HG03103 (cell line): ENCODE measurements around the gene INKA1.
A peak's percentile ranks its signal among the peaks of the same experiment; 100 is the strongest.

Experiments used
- ATAC-seq: cut with Tn5 transposase; IDR thresholded peaks from one replicate; pipeline ENCODE4 v1.9.1; 2021; ENCODE audit warnings: low read depth; ENCODE audit not compliant: unreplicated experiment

INKA1 gene

GRCh38 chr3:49786357-49787181 is 16.5 kb upstream of the INKA1 start, which contains the start of gene IP6K1:
TSS of gene IP6K1 (minus strand) at chr3:49786542. CDS start at chr3:49748040, 38,502 bp downstream.
- peak; percentile 92 for ATAC-seq

- no peak for ATAC-seq
Observed at GRCh38 chr3:49787182-49787464, 15.9 kb upstream of the INKA1 start.

DNA sequence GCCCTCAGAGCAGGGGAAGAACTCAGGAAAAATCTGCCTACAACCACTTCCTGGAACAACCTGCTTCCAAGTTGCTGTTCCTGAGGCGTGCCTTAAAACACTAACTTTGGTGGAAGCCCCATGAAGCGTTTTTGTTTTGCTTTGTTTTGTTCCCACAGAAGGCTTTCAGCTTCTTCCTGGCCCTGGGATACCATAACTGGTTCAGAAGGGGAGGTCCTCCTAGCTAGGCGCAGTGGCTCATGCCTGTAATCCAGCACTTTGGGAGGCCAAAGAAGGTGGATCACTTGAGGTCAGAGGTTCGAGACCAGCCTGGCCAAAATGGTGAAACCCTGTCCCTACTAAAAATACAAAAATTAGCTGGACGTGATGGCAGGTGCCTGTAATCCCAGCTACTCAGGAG is 15.5 kb upstream of the INKA1 start:
- no peak for ATAC-seq

DNA sequence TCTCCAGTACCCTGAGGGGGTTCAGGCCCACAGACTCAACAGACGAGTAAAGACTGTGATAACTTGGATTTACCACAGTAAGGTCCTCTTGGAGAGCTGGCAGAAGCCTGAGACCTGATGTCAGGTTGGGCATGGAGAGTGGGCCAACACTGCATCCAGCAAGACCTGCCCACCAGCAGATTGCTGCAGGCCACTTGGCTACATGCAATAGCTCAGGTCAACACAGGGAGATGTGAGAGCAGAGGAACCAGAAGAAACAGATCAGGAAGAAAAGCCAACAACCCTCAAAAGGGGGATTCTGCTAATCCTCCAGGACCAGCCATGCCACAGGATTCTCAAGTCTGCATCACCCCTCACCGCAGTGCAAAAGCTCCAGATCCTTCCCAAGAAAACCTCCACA is 15.0 kb upstream of the INKA1 start:
- no peak for ATAC-seq

DNA sequence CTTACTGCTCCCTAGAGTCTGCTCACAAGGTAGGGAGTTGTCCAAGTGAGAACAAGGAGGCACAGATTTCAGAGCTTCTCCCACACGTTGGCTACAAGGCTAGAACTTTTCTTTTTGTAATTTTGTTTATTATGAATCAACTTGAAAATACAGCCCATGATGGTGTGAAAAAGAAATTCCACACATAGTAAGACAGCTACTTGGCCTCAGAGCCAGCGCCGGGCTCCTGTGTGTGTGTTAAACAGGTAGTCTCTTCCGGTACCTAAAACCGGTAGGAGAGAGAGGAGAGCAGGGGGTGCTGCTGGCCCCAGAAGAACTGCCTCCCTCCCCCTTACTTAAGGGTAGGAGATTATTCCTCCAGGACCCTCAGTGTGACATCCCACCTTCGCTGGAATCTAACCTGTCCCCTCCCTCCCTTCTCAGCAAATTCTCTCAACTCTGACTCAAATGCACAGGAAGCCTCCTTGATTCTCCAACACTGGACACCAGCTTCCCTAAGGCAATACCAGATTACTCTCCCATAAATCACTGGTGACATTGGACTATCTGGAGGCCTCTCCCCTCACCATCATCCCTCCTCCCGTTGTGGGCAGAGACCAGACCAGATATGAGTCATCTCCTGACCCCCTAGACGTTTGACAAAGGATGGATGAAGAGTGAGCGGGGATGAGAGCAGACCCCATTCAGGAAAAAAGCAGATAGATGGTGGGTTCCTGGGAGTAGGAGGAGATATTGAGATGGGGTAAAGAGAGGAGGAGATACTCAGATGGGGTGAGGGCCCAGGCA is 12.2 kb upstream of the INKA1 start:
- no peak for ATAC-seq

DNA sequence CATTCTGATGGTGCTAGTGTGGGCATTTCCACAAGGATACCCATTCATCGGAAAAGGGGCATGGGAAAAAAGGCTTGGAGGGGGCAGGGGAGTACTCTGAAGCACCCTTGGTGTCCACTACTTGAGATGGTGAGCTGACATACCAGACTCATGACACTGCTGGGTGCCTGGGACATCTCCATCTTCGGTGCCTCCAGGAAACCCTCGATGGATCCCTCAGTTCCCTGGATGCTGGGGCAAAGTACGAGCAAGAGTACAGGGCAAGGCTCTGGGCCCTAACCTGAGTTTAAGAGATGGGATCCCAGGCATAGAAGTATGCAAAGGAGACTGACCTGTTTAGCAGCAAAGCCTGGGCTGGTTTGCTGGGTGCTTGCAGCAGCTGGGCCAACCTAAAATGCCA is 11.5 kb upstream of the INKA1 start:
- no peak for ATAC-seq

DNA sequence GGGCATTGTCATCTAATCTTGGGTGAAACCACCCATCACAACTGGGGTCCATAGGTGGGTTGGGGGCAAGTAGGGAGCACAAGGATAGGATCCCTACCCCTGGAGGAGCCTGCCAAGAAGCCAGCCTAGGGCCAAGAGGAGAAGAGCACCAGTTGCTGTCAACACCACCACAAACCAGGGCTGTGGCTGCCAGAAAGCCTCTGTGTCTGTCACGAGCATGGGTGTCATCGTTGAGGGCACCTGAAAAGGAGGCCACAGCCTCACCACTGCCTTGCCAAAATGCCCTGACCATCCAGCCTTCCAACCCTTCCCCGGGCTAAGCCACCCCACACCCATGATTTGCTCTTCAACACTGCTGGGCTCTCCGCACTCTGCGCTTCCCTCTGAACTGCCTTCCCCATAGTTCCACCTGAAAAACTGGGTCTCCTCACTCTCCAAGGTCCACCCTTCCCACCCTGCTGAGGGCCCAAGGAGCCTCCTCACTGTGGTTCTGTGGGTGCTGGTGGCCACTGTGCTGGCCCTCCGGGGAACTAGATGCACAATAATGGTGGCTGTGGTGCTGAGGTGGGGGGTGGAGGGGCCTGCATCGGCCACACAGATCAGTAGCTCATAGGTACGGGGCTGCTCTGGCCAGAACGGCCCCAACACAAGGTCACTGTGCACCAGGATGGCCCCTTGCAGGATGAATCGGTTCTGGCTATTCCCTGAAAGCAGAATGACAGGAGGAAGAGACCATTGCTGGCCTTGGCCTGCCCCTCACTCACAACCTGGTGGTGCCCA is 10.5 kb upstream of the INKA1 start:
- no peak for ATAC-seq

DNA sequence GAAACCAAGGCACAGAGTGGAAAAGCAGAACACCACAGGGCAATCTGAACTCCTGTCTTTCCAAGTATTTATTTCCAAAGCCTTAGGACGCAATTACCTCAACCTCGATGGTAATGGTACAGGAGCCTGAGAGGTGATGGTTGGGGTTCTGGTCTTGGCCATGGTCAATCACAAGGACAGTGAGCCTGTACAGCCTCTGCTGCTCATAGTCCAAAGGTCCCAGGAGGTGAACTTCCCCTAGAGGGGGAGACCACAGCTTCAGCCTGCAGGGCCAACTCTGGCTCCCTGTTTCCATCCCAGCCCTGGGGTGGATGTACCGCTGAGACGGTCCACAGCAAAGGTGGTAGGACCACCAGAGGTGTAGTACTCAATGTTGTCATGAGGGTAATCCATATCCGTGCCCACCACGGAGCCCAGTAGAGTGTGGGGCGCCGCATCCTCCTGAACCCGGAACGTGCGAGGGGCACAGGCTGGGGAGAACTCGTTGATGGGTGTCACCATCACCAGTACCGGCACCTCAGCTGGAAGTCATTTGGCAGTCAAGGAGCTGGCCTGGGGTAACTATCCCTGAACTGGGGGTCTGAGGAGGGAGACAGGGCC is 9.5 kb upstream of the INKA1 start:
- no peak for ATAC-seq

GRCh38 chr3:49794431-49794830 is 8.6 kb upstream of the INKA1 start:
- no peak for ATAC-seq

DNA sequence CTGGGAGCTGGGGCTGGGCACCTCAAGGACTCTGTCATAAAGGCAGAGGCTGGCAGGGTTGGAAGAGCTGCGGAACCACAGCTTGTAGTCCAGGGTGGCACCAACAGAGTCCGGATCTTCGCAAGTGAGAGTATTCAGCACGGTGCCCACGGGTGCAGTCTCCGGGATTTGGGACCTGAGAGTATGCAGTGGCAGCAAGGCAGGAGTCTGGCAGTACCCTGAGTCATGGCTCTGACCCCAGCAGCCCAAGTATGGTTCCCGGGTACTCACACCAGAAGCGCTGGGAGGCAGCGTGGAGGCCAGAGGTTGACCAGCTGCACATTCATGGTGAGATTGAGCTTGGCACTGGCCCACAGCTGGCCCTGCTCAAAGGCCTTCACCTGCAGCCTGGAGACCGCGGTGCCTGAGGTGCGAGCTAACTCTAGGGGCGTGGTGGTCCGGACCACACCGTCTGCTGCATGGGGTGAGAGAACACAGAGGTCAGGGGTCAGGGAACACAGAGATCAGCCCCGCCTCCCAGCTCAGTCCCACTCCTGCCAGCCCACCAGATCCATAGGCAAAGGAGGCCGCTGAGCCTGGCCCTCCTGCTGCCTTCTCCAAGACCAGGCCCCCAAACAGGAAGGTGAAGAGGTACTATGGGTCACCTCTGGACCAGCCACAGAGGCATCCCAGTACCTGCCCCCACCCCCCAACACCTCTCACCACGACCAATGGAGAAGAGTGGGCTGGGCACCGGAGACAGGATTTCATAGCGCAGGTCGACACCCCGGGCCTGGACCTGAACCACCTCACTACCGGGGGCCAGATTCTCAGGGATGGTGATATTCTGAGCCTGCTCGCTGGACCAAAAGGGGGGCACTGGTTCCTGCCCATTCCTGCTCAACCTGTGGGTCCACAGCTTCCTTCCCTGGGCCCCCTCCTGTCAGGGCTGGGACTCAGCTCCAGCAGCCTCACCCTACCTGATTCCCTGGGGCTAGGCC is 7.8 kb upstream of the INKA1 start:
- no peak for ATAC-seq

DNA sequence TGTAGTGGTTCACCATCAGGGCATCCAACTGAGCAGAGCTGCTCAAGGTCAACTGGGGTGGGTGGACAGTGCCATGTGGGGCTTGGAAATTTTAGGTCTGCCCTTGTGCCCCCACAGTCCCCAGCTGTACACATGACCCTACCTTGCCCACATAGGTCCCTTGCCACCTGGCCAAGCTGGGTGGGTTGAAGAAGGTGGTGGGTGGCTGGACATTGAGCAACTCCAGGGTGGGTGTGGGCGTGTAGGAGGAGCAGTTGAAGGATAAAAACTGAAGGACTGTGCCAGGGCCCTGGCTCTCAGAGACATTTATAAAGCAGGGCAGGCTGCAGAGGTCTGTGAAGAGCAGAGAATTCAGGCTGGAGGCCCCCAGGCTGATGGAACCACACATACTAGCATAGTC is 4.0 kb upstream of the INKA1 start:
- ATAC-seq, result no peak

DNA sequence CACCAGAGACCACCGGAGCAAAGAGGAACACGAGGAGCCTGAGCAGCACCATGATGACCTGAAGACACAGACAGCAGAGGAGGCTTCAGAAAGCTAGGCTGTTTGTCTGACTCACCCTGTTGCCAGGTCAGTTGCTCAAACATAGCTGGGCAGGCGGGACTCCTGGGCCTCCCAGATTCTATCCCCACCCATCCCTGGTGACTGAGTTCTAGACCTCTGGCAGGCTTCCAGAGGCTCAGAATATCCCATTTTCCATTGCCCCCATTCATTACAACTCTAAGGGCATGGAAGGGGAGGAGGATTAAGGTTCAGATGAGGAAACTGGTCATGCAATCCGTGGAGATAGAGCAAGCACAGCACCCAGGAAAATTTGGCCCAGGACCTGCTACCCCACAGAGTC is 3.3 kb upstream of the INKA1 start, which contains the start of gene CDHR4:
TSS of gene CDHR4 (minus strand) at position 113 of the 400 bp plus-strand sequence. CDS start at position 52, 61 bp downstream.
- no peak for ATAC-seq

DNA sequence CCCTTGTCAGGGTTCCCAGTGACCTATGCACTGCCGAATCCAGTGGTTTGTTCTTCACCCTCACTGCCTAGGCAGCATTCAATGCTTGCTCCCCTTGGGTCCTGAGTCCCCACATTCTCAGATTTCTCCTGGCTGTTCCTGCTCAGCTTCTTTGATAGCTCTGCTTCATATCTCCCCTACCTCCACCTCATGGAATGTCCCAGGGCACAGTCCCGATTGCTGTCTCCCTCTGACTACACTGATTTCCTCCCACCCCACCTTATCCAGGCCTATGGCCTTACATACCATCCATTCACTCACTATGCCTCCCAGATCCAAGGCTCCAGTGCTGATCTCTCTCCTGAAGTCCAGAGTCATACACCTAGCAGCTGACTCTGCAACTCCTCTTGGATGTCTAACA is 1.9 kb upstream of the INKA1 start:
- no peak for ATAC-seq

- ATAC-seq, result no peak
Observed at GRCh38 chr3:49803465-49804140, 542 bp downstream of the INKA1 start.

DNA sequence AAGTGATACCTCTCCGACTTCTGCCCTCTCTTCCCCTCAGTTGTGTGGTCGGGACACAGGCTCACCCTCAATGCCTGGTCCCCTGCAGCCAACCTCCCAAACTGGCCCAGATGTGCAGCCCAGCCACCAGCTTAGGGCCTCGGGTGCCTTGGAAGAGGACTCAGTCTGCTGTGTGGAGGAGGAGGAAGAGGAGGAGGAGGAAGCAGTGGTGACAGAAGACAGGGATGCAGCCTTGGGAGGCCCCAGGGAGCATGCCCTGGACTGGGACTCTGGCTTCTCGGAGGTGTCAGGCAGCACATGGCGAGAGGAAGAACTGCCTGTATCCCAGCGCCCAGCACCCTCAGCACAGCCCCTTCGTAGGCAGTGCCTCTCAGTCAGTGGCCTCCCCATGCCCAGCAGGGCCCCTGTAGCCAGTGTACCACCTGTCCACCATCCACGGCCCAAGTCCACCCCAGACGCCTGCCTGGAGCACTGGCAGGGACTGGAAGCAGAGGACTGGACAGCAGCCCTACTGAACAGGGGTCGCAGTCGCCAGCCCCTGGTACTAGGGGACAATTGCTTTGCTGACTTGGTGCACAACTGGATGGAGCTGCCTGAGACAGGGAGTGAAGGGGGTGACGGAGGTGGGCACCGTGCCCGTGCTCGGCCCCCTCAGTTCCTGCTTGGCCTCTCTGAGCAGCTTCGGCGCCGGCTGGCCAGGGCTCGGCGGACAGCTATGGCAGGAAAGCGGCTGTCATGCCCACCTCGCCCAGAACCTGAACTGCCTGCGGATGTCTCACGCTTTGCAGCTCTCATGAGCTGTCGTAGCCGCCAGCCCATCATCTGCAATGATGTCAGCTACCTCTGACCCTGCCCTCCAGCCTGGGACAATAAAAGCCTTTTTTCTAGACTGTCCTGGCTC is 1.3 kb downstream of the INKA1 start:
- no peak for ATAC-seq

GRCh38 chr3:49805367-49805782 is 2.3 kb downstream of the INKA1 start:
- no peak for ATAC-seq

DNA sequence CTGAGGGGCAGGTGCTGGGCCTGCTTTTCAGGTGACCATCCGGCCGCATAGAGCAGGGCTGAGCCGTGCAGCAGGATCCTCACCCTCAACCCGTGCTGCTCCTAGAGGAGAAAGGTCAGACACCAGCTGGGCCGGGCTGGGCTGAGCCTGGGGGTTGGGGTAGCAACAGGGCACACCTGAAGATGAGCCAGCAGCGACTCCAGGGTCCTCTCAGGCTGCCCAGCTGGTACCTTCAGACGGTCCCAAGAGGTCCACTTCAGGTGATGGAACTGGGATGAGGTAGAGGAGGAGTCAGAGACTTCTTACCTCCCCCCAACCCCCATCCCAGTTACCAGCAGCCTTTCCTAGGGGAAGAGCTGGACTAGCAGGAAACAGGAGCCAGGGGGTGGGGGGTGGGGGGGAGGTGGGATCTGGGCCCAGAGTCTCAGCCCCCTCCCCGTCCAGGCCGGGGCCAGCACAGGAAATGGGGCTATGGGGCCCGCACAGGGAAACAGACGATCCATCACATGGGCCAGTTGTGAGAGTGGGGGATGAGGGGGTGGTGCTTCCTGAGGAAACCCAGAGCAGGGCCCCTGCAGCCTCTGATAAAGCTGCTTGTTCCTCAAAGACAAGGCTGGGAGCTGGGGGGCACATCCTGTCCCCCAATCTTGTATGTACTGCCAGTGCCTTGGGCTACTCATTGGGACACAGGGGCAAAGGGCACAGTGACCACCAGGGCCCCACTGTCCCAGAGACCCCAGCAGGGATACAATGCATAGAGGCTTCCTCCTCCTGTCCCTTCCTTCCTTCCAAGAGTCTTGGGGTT is 3.0 kb downstream of the INKA1 start:
- ATAC-seq, result no peak
